Measurements from ENCODE around the gene NUP210. TPM values are rescaled to one million over a fixed set of nuclear protein-coding genes. Genes with fewer than 3 reads are reported as not detected.
A peak's percentile ranks its signal among the peaks of the same experiment; 100 is the strongest.

The NUP210 gene
- polyA plus RNA-seq, 1 of the 3 experiments (the other 2 are of a cell fraction), result 1.8 TPM

GRCh38 chr3:13282986-13283876, 136.9 kb downstream of the NUP210 start:
- Histone ChIP-seq H3K36me3 (replicated peaks in 1 of 2; ENCODE audit: control insufficient read depth in 1 of 2, insufficient read depth in 2 of 2, low read length in 1 of 2) (no peaks in the 10 kb centered on the region), H3K4me3 (ENCODE audit: low read depth in 2 of 2, low read length in 1 of 2) (peak overlapping the region; percentile 36 to 47; a peak in 3 of 4 replicates), H4K20me1 (ENCODE audit: insufficient read depth) (no peaks in the 10 kb centered on the region), H3K27ac (ENCODE audit: low read depth in 2 of 2, low read length in 1 of 2) (no peak overlapping the region), H3F3A (replicated peaks; ENCODE audit: insufficient read depth) (no peaks in the 10 kb centered on the region), H3K27me3 (ENCODE audit: insufficient read depth) (peaks cover 10% of the 10 kb centered on the region), H3K4me2 (no peak overlapping the region), H3K9ac (no peak overlapping the region), H3K79me2 (ENCODE audit: insufficient read depth) (no peaks in the 10 kb centered on the region), H3K9me3 (peaks cover 8% of the 10 kb centered on the region; the same call in 1 of the 2 replicates), H2AFZ (ENCODE audit: low read depth) (0 out of 2 replicates have a peak overlapping the region, but pooled peaks have one; percentile 41), H3K9me2 (no peaks in the 10 kb centered on the region), H3K4me1 (ENCODE audit: control insufficient read depth in 1 of 2, insufficient read depth in 2 of 2, low read depth in 1 of 2, low read length in 1 of 2) (no peaks in the 10 kb centered on the region)
- ChIA-PET CTCF (interaction anchor here (0.6 to 3.8 kb wide), 37 partner anchors 8 to 372 kb away, joined by 3 to 18 read pairs (median 3); no protein-coding TSS in a partner anchor), POLR2A (interaction anchor here (0.7 to 1.6 kb wide), 2 partner anchors 40 to 46 kb away, joined by 3 to 5 read pairs; no protein-coding TSS in a partner anchor)
- peak; percentile 43 for TF ChIP-seq RAD21 (IDR thresholded peaks at IDR 0.05; ENCODE audit: low read length)
- no peak for TF ChIP-seq PBX3 (IDR thresholded peaks at IDR 0.05)
- TF ChIP-seq SMC3 (IDR thresholded peaks at IDR 0.05; ENCODE audit: low read depth, low read length), result peak; percentile 32; the same call in 1 of the 2 replicates
- 3% methylated on average over 28 of the region's 93 CpGs for WGBS (ENCODE audit: low lambda C conversion rate)
- peak; percentile 91 for DNase-seq

DNA sequence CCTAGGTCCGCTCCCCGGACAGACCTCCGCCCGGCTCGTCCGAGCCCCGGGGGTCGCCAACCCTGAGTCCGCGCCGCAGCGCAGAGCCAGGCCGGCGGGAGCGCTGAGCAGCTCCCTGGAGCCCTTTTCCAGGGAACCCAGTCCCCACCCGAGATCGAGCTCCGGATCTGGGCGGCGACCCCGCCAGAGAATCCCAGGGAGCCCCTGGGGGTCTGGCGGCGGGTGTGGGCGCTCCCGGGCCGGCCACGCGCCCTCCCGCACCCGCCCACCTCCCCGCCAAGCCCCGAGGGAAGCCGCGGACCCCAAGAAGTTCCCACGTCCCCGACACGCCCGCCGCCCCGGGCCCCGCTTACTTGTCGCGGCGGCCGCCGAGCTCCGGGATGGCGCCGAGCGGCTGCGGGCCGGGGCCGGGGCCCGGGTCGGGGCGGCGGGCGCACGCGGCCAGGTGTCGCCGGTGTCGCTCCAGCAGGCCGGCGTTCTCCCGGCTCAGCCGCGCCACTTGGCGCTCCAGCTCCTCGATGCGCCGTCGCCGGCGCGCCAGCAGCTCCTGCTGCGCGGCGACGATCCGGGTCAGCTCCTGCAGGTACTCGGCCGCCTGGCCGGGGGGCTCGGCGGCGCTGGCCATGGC, 137.7 kb downstream of the NUP210 start:
- peak; percentile 84 for DNase-seq
- whole genome bisulfite sequencing (ENCODE audit: low lambda C conversion rate), result no CpG with 5 or more reads among the region's 87 CpGs
- Histone ChIP-seq H3K9me2 (no peaks in the 10 kb centered on the region), H3K27me3 (ENCODE audit: insufficient read depth) (peaks cover 10% of the 10 kb centered on the region), H4K20me1 (ENCODE audit: insufficient read depth) (no peaks in the 10 kb centered on the region), H3K79me2 (ENCODE audit: insufficient read depth) (no peaks in the 10 kb centered on the region), H3K36me3 (replicated peaks in 1 of 2; ENCODE audit: control insufficient read depth in 1 of 2, insufficient read depth in 2 of 2, low read length in 1 of 2) (no peaks in the 10 kb centered on the region), H3F3A (replicated peaks; ENCODE audit: insufficient read depth) (no peaks in the 10 kb centered on the region), H3K4me2 (no peak overlapping the region), H3K9ac (no peak overlapping the region), H3K4me3 (ENCODE audit: low read depth in 2 of 2, low read length in 1 of 2) (peak overlapping the region in 1 of 2 experiments; percentile 36; a peak in 2 of 4 replicates), H3K27ac (ENCODE audit: low read depth in 2 of 2, low read length in 1 of 2) (no peak overlapping the region), H2AFZ (ENCODE audit: low read depth) (no peak overlapping the region), H3K4me1 (ENCODE audit: control insufficient read depth in 1 of 2, insufficient read depth in 2 of 2, low read depth in 1 of 2, low read length in 1 of 2) (peaks cover 0 to under 1% of the 10 kb centered on the region in 2 experiments; a peak in 1 of 4 replicates), H3K9me3 (peaks cover 8% of the 10 kb centered on the region; the same call in 1 of the 2 replicates)
- ChIA-PET POLR2A (interaction anchor here (0.7 to 1.6 kb wide), 2 partner anchors 39 to 45 kb away, joined by 3 to 5 read pairs; no protein-coding TSS in a partner anchor), CTCF (interaction anchor here (0.6 to 3.8 kb wide), 29 partner anchors 8 to 372 kb away, joined by 3 to 18 read pairs (median 3); no protein-coding TSS in a partner anchor)
- TF ChIP-seq TAF1 (IDR thresholded peaks at IDR 0.05; ENCODE audit: borderline replicate concordance, low read depth, low read length), result no peak
- TF ChIP-seq CTCF (IDR thresholded peaks at IDR 0.05), result no peak
- TF ChIP-seq, protein P1, sequence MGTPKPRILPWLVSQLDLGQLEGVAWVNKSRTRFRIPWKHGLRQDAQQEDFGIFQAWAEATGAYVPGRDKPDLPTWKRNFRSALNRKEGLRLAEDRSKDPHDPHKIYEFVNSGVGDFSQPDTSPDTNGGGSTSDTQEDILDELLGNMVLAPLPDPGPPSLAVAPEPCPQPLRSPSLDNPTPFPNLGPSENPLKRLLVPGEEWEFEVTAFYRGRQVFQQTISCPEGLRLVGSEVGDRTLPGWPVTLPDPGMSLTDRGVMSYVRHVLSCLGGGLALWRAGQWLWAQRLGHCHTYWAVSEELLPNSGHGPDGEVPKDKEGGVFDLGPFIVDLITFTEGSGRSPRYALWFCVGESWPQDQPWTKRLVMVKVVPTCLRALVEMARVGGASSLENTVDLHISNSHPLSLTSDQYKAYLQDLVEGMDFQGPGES (IDR thresholded peaks at IDR 0.05; ENCODE audit: low read depth, low read length), result no peak
- no peak for TF ChIP-seq YY1 (IDR thresholded peaks at IDR 0.05; ENCODE audit: low read depth)
- no peak for TF ChIP-seq USF1 (IDR thresholded peaks at IDR 0.05; ENCODE audit: borderline replicate concordance, low read depth)
- TF ChIP-seq, protein P2, sequence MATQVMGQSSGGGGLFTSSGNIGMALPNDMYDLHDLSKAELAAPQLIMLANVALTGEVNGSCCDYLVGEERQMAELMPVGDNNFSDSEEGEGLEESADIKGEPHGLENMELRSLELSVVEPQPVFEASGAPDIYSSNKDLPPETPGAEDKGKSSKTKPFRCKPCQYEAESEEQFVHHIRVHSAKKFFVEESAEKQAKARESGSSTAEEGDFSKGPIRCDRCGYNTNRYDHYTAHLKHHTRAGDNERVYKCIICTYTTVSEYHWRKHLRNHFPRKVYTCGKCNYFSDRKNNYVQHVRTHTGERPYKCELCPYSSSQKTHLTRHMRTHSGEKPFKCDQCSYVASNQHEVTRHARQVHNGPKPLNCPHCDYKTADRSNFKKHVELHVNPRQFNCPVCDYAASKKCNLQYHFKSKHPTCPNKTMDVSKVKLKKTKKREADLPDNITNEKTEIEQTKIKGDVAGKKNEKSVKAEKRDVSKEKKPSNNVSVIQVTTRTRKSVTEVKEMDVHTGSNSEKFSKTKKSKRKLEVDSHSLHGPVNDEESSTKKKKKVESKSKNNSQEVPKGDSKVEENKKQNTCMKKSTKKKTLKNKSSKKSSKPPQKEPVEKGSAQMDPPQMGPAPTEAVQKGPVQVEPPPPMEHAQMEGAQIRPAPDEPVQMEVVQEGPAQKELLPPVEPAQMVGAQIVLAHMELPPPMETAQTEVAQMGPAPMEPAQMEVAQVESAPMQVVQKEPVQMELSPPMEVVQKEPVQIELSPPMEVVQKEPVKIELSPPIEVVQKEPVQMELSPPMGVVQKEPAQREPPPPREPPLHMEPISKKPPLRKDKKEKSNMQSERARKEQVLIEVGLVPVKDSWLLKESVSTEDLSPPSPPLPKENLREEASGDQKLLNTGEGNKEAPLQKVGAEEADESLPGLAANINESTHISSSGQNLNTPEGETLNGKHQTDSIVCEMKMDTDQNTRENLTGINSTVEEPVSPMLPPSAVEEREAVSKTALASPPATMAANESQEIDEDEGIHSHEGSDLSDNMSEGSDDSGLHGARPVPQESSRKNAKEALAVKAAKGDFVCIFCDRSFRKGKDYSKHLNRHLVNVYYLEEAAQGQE (IDR thresholded peaks at IDR 0.05; ENCODE audit: low read depth, low read length), result no peak
- no peak for TF ChIP-seq TCF12 (IDR thresholded peaks at IDR 0.05)
- TF ChIP-seq, protein P3, sequence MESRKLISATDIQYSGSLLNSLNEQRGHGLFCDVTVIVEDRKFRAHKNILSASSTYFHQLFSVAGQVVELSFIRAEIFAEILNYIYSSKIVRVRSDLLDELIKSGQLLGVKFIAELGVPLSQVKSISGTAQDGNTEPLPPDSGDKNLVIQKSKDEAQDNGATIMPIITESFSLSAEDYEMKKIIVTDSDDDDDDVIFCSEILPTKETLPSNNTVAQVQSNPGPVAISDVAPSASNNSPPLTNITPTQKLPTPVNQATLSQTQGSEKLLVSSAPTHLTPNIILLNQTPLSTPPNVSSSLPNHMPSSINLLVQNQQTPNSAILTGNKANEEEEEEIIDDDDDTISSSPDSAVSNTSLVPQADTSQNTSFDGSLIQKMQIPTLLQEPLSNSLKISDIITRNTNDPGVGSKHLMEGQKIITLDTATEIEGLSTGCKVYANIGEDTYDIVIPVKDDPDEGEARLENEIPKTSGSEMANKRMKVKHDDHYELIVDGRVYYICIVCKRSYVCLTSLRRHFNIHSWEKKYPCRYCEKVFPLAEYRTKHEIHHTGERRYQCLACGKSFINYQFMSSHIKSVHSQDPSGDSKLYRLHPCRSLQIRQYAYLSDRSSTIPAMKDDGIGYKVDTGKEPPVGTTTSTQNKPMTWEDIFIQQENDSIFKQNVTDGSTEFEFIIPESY (IDR thresholded peaks at IDR 0.05; ENCODE audit: borderline replicate concordance, low read depth), result no peak
- TF ChIP-seq GATA2 (CRISPR knock-in tag; IDR thresholded peaks at IDR 0.05), result no peak

Measured in SK-N-SH (cell line).